H1 (cell line): Measurements from ENCODE around the gene MATR3.

Source experiments
- CBX5 ChIP-seq: fragments of 300-800, 300-1000 bp; sonication (generic); IDR thresholded peaks from 2 replicates; pipeline ENCODE4 v1.7.1; 2016; ENCODE audit warnings: antibody characterized with exemption, low read length, low read depth
- CTCF ChIP-seq, 3 experiments: IDR thresholded peaks; 1 replicate in 2 of 3; 2 replicates in 1 of 3; pipeline versions ENCODE4 v1.5.1 to v1.6.1; 2011; ENCODE audit warnings: low read length in 3 of 3, mild to moderate bottlenecking in 3 of 3, inconsistent platforms in 2 of 3, low read depth in 1 of 3, moderate library complexity in 1 of 3; ENCODE audit not compliant: insufficient read depth in 1 of 3; ENCODE audit errors: control extremely low read depth in 1 of 3
- RFX5 ChIP-seq: IDR thresholded peaks from 2 replicates; pipeline ENCODE4 v1.6.1; 2011; ENCODE audit warnings: low read depth, low read length, improper control_type of control experiment, borderline replicate concordance
- ZNF274 ChIP-seq: IDR thresholded peaks from 2 replicates; pipeline ENCODE4 v1.7.0; 2012; ENCODE audit warnings: low read length, borderline replicate concordance; ENCODE audit errors: extremely low read depth
- TF ChIP-seq, protein P1 (sequence below): IDR thresholded peaks from 2 replicates; pipeline ENCODE4 v1.6.1; 2011; ENCODE audit warnings: low read depth, mild to moderate bottlenecking, low read length; ENCODE audit not compliant: insufficient read depth

- TF ChIP-seq CTCF (IDR thresholded peaks at IDR 0.05; ENCODE audit: control extremely low read depth in 1 of 3, insufficient read depth in 1 of 3, low read depth in 1 of 3, low read length in 3 of 3) (no peak), RFX5 (no peak), CBX5 (no peak), ZNF274 (no peak)
- TF ChIP-seq, protein P1, sequence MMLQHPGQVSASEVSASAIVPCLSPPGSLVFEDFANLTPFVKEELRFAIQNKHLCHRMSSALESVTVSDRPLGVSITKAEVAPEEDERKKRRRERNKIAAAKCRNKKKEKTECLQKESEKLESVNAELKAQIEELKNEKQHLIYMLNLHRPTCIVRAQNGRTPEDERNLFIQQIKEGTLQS = no peak
Measured at GRCh38 chr5:139245637-139246339, 47.8 kb upstream of the MATR3 start.
